Esophagus muscularis mucosa (tissue), 3 donors: ENCODE results near the gene PTPRT.

ENCODE experiments used
- POLR2A ChIP-seq: fragments of 450-650 bp; IDR thresholded peaks from one replicate; pipeline ENCODE4 v1.6.1; 2017; ENCODE audit warnings: antibody characterized with exemption, moderate library complexity, mild to moderate bottlenecking, low read depth
- POLR2AphosphoS5 ChIP-seq, 2 donors: sonication (generic); formaldehyde crosslinking; IDR thresholded peaks; one replicate each; pipeline ENCODE4 v1.6.1; 2017; ENCODE audit warnings: antibody characterized with exemption in 2 of 2
- TF ChIP-seq, protein P1 (sequence below), 3 experiments: fragments of 200-600 bp in 2 of 3; fragments of 450-650 bp in 1 of 3; sonication (generic) in 2 of 3; IDR thresholded peaks; one replicate each; pipeline ENCODE4 v1.5.1; 2017 to 2019; ENCODE audit warnings: antibody characterized with exemption in 3 of 3, mild to moderate bottlenecking in 2 of 3, moderate library complexity in 1 of 3

DNA sequence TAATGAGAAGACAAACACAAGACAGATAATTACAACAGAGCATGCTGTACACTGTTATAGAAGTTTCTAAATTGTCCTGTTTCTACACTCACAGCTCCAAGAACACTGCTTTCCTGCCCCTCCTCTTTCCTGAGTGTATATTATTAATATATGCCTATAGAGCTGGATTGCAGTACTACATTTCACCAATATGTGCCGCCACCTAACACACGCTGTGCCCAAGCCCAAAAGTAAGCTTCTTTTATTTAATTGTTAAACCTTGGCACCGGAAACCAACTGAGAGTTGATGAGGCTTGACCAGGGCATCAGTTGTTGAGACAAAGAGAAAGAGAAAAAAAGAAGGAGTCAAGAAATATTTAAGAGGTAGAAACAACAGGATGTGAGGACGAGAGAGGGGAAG, 16.0 kb upstream of the PTPRT start:
- no peak for TF ChIP-seq POLR2A
- TF ChIP-seq, protein P1, sequence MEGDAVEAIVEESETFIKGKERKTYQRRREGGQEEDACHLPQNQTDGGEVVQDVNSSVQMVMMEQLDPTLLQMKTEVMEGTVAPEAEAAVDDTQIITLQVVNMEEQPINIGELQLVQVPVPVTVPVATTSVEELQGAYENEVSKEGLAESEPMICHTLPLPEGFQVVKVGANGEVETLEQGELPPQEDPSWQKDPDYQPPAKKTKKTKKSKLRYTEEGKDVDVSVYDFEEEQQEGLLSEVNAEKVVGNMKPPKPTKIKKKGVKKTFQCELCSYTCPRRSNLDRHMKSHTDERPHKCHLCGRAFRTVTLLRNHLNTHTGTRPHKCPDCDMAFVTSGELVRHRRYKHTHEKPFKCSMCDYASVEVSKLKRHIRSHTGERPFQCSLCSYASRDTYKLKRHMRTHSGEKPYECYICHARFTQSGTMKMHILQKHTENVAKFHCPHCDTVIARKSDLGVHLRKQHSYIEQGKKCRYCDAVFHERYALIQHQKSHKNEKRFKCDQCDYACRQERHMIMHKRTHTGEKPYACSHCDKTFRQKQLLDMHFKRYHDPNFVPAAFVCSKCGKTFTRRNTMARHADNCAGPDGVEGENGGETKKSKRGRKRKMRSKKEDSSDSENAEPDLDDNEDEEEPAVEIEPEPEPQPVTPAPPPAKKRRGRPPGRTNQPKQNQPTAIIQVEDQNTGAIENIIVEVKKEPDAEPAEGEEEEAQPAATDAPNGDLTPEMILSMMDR (IDR thresholded peaks at IDR 0.05), result no peak
- no peak for TF ChIP-seq POLR2AphosphoS5 (IDR thresholded peaks at IDR 0.05)
